PC-3 (cell line): ENCODE measurements around the gene AKAP5.

ENCODE experiments used
- CTCF ChIP-seq: fragments of 300-600 bp; sonication (generic); conservative IDR thresholded peaks from 2 replicates; pipeline ENCODE4 v1.5.1; 2017; ENCODE audit warnings: antibody characterized with exemption, low read depth, mild to moderate bottlenecking, low read length
- EZH2 ChIP-seq: fragments of 300-600 bp; sonication (generic); IDR thresholded peaks from one replicate; pipeline ENCODE4 v1.6.1; 2017; ENCODE audit warnings: antibody characterized with exemption, mild to moderate bottlenecking, low read length; ENCODE audit not compliant: unreplicated experiment

GRCh38 chr14:64450255-64450654, 15.0 kb upstream of the AKAP5 start:
- TF ChIP-seq CTCF (no peak), EZH2 (no peak)
